GM23338 (cell line): Measurements from ENCODE around the gene ITPR2. TPM values are rescaled to one million over a fixed set of nuclear protein-coding genes. Genes with fewer than 3 reads are reported as not detected.

Source experiments
- ATAC-seq: fragments of 200-7000 bp; cut with Tn5 transposase; 3 replicates; pipeline ENCODE4 v1.9.1; 2020
- DNase-seq: peaks from one replicate; pipeline ENCODE4 v3.0.0-alpha.2; 2015; ENCODE audit warnings: low spot score
- H2AFZ ChIP-seq: fragments of 200-600 bp; sonication (generic); 2 replicates; pipeline ENCODE4 v1.8.0; 2016; ENCODE audit warnings: antibody characterized with exemption, mild to moderate bottlenecking, moderate library complexity
- H3F3A ChIP-seq: fragments of 200-600 bp; sonication (generic); replicated peaks from 2 replicates; pipeline ENCODE4 v1.8.0; 2017; ENCODE audit warnings: antibody characterized with exemption, mixed run types, low read depth
- H3K27ac ChIP-seq: fragments of 200-600 bp; sonication (generic); 2 replicates; pipeline ENCODE4 v1.6.1; 2016; ENCODE audit warnings: low read depth
- H3K27me3 ChIP-seq: fragments of 200-600 bp; sonication (generic); 2 replicates; pipeline ENCODE4 v1.8.0; 2016; ENCODE audit warnings: mild to moderate bottlenecking, mixed run types, moderate library complexity; ENCODE audit not compliant: insufficient read depth
- H3K36me3 ChIP-seq: fragments of 200-600 bp; sonication (generic); 2 replicates; pipeline ENCODE4 v1.8.0; 2016; ENCODE audit warnings: mild to moderate bottlenecking; ENCODE audit not compliant: insufficient read depth
- H3K4me1 ChIP-seq: fragments of 200-600 bp; sonication (generic); 2 replicates; pipeline ENCODE4 v1.8.0; 2016; ENCODE audit warnings: mild to moderate bottlenecking, moderate library complexity; ENCODE audit not compliant: insufficient read depth
- H3K4me2 ChIP-seq: fragments of 200-600 bp; sonication (generic); 2 replicates; pipeline ENCODE4 v1.7.1; 2017; ENCODE audit warnings: mixed run types
- H3K4me3 ChIP-seq: fragments of 200-600 bp; sonication (generic); 2 replicates; pipeline ENCODE4 v1.6.1; 2016; ENCODE audit warnings: mixed run types
- H3K79me2 ChIP-seq: fragments of 200-600 bp; sonication (generic); replicated peaks from 2 replicates; pipeline ENCODE4 v1.8.0; 2017; ENCODE audit warnings: mild to moderate bottlenecking; ENCODE audit not compliant: insufficient read depth
- H3K9me2 ChIP-seq: fragments of 200-600 bp; sonication (generic); 2 replicates; pipeline ENCODE4 v1.8.0; 2017; ENCODE audit not compliant: insufficient read depth
- H4K20me1 ChIP-seq: fragments of 200-600 bp; sonication (generic); replicated peaks from 2 replicates; pipeline ENCODE4 v1.8.0; 2017; ENCODE audit warnings: mild to moderate bottlenecking; ENCODE audit not compliant: insufficient read depth
- H3K27ac Mint-ChIP-seq: 2 replicates; pipeline ENCODE4 v1.8.0; 2020; ENCODE audit warnings: inconsistent platforms, mild to moderate bottlenecking, moderate library complexity, mixed read lengths
- H3K27me3 Mint-ChIP-seq: 3 replicates; pipeline ENCODE4 v1.8.0; 2022; ENCODE audit warnings: low read depth, mild to moderate bottlenecking, moderate library complexity, mixed read lengths, inconsistent platforms; ENCODE audit not compliant: insufficient read depth, poor library complexity
- H3K36me3 Mint-ChIP-seq: 3 replicates; pipeline ENCODE4 v1.8.0; 2021; ENCODE audit warnings: low read depth, mild to moderate bottlenecking, inconsistent platforms, moderate library complexity, mixed read lengths
- H3K4me1 Mint-ChIP-seq: 3 replicates; pipeline ENCODE4 v1.8.0; 2020; ENCODE audit warnings: mild to moderate bottlenecking, inconsistent platforms, mixed read lengths
- H3K4me3 Mint-ChIP-seq: 3 replicates; pipeline ENCODE4 v1.8.0; 2021; ENCODE audit warnings: moderate library complexity, mild to moderate bottlenecking, inconsistent platforms, mixed read lengths
- H3K9me3 Mint-ChIP-seq: 3 replicates; pipeline ENCODE4 v1.8.0; 2020; ENCODE audit warnings: moderate library complexity, mild to moderate bottlenecking, inconsistent platforms, mixed read lengths
- CREB1 ChIP-seq: fragments of 250-450 bp; sonication (Bioruptor Pico); IDR thresholded peaks from 2 replicates; pipeline ENCODE4 v1.5.0; 2020; ENCODE audit warnings: low read depth, mild to moderate bottlenecking, moderate library complexity
- EZH2 ChIP-seq: fragments of 200-600 bp; sonication (generic); IDR thresholded peaks from one replicate; pipeline ENCODE4 v1.8.0; 2017; ENCODE audit warnings: antibody characterized with exemption, mild to moderate bottlenecking, low read depth; ENCODE audit not compliant: unreplicated experiment
- EZH2phosphoT487 ChIP-seq: fragments of 200-600 bp; sonication (generic); IDR thresholded peaks from one replicate; pipeline ENCODE4 v1.8.1; 2018; ENCODE audit warnings: antibody characterized with exemption; ENCODE audit not compliant: unreplicated experiment
- JUNB ChIP-seq: IDR thresholded peaks from one replicate; pipeline ENCODE4 v1.6.1; 2016; ENCODE audit warnings: antibody characterized with exemption; ENCODE audit not compliant: unreplicated experiment
- NANOG ChIP-seq: IDR thresholded peaks from 2 replicates; pipeline ENCODE4 v1.6.1; 2016; ENCODE audit warnings: antibody characterized with exemption, borderline replicate concordance
- POLR2AphosphoS5 ChIP-seq: IDR thresholded peaks from 2 replicates; pipeline ENCODE4 v1.6.1; 2016; ENCODE audit warnings: antibody characterized with exemption, low read depth
- STAT1 ChIP-seq: IDR thresholded peaks from one replicate; pipeline ENCODE4 v1.6.1; 2016; ENCODE audit warnings: antibody characterized with exemption; ENCODE audit not compliant: unreplicated experiment
- ZNF114 ChIP-seq: fragments of 250-450 bp; sonication (Bioruptor Pico); IDR thresholded peaks from 2 replicates; pipeline ENCODE4 v1.5.0; 2020; ENCODE audit warnings: mild to moderate bottlenecking, moderate library complexity
- ZNF331 ChIP-seq: fragments of 250-450 bp; sonication (Bioruptor Pico); IDR thresholded peaks from 2 replicates; pipeline ENCODE4 v1.5.0; 2020; ENCODE audit warnings: low read depth, mild to moderate bottlenecking, moderate library complexity
- polyA plus RNA-seq: library from polyadenylated mRNA; unstranded; fragments of >200 nt; fragmentation: Nextera tagmentation; extraction: Ambion mirVana; gene quantifications from 2 replicates; pipeline ENCODE4 v1.2.1, GENCODE V29; 2016
- total RNA-seq: library from RNA; depleted of rRNA; stranded (reverse); fragments of >200 nt; shearing (Covaris generic); gene quantifications from 2 replicates; pipeline ENCODE4 v1.2.3, GENCODE V29; 2014
- TF ChIP-seq, protein P1 (sequence below): IDR thresholded peaks from 2 replicates; pipeline ENCODE4 v1.6.1; 2016; ENCODE audit warnings: antibody characterized with exemption
- TF ChIP-seq, protein P2 (sequence below), 2 experiments: fragments of 200-600 bp in 1 of 2; sonication (generic) in 1 of 2; conservative IDR thresholded peaks; 2 replicates each; pipeline versions ENCODE4 v1.5.1 to v1.6.1; 2016 to 2017; ENCODE audit warnings: antibody characterized with exemption in 2 of 2, low read depth in 2 of 2, mild to moderate bottlenecking in 2 of 2, moderate library complexity in 1 of 2
- TF ChIP-seq, protein P3 (sequence below): IDR thresholded peaks from one replicate; pipeline ENCODE4 v1.6.1; 2018; ENCODE audit warnings: antibody characterized with exemption; ENCODE audit not compliant: unreplicated experiment
- TF ChIP-seq, protein P4 (sequence below): fragments of 250-450 bp; sonication (Bioruptor Pico); IDR thresholded peaks from 2 replicates; pipeline ENCODE4 v1.5.0; 2020; ENCODE audit warnings: mild to moderate bottlenecking, moderate library complexity

The ITPR2 gene
- total and polyA plus RNA-seq, 2 experiments from 2014 or later: 44.5 to 65.2 TPM

DNA sequence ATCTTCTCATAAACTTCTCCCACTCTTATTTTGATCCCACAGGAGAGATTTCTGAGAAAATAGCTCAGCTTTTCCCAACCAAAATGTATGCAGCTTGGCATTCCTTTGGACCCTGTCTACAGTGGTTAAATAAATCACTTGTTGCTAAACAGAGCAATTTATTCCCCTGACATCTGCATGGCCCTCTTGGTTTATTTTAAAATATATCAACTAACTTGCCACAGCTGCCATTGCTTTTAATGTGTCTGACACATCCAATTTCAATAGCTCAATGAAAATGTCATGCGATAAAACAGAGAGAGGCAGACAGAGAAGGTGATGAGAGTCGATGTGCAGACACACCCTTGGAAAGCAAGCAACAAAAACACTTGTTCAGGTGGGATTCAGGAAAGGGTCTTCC lies 509.3 kb downstream of the ITPR2 start:
- H3F3A ChIP-seq: no peaks in the 10 kb centered on the region
- no peaks in the 10 kb centered on the region for H3K36me3 Mint-ChIP-seq
- no peak for TF ChIP-seq ZNF331 (CRISPR knock-in tag)
- no peak for TF ChIP-seq NANOG
- TF ChIP-seq, protein P1, sequence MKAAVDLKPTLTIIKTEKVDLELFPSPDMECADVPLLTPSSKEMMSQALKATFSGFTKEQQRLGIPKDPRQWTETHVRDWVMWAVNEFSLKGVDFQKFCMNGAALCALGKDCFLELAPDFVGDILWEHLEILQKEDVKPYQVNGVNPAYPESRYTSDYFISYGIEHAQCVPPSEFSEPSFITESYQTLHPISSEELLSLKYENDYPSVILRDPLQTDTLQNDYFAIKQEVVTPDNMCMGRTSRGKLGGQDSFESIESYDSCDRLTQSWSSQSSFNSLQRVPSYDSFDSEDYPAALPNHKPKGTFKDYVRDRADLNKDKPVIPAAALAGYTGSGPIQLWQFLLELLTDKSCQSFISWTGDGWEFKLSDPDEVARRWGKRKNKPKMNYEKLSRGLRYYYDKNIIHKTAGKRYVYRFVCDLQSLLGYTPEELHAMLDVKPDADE: no peak
- TF ChIP-seq EZH2: no peak
- TF ChIP-seq, protein P2, sequence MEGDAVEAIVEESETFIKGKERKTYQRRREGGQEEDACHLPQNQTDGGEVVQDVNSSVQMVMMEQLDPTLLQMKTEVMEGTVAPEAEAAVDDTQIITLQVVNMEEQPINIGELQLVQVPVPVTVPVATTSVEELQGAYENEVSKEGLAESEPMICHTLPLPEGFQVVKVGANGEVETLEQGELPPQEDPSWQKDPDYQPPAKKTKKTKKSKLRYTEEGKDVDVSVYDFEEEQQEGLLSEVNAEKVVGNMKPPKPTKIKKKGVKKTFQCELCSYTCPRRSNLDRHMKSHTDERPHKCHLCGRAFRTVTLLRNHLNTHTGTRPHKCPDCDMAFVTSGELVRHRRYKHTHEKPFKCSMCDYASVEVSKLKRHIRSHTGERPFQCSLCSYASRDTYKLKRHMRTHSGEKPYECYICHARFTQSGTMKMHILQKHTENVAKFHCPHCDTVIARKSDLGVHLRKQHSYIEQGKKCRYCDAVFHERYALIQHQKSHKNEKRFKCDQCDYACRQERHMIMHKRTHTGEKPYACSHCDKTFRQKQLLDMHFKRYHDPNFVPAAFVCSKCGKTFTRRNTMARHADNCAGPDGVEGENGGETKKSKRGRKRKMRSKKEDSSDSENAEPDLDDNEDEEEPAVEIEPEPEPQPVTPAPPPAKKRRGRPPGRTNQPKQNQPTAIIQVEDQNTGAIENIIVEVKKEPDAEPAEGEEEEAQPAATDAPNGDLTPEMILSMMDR (conservative IDR thresholded peaks at IDR 0.05; ENCODE audit: low read depth in 2 of 2): no peak
- TF ChIP-seq EZH2phosphoT487: no peak
- TF ChIP-seq, protein P3, sequence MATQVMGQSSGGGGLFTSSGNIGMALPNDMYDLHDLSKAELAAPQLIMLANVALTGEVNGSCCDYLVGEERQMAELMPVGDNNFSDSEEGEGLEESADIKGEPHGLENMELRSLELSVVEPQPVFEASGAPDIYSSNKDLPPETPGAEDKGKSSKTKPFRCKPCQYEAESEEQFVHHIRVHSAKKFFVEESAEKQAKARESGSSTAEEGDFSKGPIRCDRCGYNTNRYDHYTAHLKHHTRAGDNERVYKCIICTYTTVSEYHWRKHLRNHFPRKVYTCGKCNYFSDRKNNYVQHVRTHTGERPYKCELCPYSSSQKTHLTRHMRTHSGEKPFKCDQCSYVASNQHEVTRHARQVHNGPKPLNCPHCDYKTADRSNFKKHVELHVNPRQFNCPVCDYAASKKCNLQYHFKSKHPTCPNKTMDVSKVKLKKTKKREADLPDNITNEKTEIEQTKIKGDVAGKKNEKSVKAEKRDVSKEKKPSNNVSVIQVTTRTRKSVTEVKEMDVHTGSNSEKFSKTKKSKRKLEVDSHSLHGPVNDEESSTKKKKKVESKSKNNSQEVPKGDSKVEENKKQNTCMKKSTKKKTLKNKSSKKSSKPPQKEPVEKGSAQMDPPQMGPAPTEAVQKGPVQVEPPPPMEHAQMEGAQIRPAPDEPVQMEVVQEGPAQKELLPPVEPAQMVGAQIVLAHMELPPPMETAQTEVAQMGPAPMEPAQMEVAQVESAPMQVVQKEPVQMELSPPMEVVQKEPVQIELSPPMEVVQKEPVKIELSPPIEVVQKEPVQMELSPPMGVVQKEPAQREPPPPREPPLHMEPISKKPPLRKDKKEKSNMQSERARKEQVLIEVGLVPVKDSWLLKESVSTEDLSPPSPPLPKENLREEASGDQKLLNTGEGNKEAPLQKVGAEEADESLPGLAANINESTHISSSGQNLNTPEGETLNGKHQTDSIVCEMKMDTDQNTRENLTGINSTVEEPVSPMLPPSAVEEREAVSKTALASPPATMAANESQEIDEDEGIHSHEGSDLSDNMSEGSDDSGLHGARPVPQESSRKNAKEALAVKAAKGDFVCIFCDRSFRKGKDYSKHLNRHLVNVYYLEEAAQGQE: no peak
- TF ChIP-seq JUNB: no peak
- no peak for TF ChIP-seq CREB1 (CRISPR knock-in tag)
- TF ChIP-seq, protein P4, sequence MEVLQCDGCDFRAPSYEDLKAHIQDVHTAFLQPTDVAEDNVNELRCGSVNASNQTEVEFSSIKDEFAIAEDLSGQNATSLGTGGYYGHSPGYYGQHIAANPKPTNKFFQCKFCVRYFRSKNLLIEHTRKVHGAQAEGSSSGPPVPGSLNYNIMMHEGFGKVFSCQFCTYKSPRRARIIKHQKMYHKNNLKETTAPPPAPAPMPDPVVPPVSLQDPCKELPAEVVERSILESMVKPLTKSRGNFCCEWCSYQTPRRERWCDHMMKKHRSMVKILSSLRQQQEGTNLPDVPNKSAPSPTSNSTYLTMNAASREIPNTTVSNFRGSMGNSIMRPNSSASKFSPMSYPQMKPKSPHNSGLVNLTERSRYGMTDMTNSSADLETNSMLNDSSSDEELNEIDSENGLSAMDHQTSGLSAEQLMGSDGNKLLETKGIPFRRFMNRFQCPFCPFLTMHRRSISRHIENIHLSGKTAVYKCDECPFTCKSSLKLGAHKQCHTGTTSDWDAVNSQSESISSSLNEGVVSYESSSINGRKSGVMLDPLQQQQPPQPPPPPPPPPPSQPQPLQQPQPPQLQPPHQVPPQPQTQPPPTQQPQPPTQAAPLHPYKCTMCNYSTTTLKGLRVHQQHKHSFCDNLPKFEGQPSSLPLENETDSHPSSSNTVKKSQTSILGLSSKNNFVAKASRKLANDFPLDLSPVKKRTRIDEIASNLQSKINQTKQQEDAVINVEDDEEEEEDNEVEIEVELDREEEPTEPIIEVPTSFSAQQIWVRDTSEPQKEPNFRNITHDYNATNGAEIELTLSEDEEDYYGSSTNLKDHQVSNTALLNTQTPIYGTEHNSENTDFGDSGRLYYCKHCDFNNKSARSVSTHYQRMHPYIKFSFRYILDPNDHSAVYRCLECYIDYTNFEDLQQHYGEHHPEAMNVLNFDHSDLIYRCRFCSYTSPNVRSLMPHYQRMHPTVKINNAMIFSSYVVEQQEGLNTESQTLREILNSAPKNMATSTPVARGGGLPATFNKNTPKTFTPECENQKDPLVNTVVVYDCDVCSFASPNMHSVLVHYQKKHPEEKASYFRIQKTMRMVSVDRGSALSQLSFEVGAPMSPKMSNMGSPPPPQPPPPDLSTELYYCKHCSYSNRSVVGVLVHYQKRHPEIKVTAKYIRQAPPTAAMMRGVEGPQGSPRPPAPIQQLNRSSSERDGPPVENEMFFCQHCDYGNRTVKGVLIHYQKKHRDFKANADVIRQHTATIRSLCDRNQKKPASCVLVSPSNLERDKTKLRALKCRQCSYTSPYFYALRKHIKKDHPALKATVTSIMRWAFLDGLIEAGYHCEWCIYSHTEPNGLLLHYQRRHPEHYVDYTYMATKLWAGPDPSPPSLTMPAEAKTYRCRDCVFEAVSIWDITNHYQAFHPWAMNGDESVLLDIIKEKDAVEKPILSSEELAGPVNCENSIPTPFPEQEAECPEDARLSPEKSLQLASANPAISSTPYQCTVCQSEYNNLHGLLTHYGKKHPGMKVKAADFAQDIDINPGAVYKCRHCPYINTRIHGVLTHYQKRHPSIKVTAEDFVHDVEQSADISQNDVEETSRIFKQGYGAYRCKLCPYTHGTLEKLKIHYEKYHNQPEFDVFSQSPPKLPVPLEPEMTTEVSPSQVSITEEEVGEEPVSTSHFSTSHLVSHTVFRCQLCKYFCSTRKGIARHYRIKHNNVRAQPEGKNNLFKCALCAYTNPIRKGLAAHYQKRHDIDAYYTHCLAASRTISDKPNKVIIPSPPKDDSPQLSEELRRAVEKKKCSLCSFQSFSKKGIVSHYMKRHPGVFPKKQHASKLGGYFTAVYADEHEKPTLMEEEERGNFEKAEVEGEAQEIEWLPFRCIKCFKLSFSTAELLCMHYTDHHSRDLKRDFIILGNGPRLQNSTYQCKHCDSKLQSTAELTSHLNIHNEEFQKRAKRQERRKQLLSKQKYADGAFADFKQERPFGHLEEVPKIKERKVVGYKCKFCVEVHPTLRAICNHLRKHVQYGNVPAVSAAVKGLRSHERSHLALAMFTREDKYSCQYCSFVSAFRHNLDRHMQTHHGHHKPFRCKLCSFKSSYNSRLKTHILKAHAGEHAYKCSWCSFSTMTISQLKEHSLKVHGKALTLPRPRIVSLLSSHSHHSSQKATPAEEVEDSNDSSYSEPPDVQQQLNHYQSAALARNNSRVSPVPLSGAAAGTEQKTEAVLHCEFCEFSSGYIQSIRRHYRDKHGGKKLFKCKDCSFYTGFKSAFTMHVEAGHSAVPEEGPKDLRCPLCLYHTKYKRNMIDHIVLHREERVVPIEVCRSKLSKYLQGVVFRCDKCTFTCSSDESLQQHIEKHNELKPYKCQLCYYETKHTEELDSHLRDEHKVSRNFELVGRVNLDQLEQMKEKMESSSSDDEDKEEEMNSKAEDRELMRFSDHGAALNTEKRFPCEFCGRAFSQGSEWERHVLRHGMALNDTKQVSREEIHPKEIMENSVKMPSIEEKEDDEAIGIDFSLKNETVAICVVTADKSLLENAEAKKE (CRISPR knock-in tag): no peak
- no peak for TF ChIP-seq ZNF114
- no peak for TF ChIP-seq STAT1
- TF ChIP-seq POLR2AphosphoS5: no peak
- H3K4me1 Mint-ChIP-seq: peaks cover 8% of the 10 kb centered on the region; the same call in 2 of the 3 replicates
- no peak for DNase-seq
- no peaks in the 10 kb centered on the region for H3K27me3 Mint-ChIP-seq
- H3K4me3 Mint-ChIP-seq: no peak overlapping the region
- H3K9me3 Mint-ChIP-seq: no peaks in the 10 kb centered on the region
- no peaks in the 10 kb centered on the region for H3K79me2 ChIP-seq
- no peaks in the 10 kb centered on the region for H3K36me3 ChIP-seq
- no peak overlapping the region for H3K27ac ChIP-seq
- peaks cover 5% of the 10 kb centered on the region; the same call in 1 of the 2 replicates for H3K4me1 ChIP-seq
- H4K20me1 ChIP-seq: no peaks in the 10 kb centered on the region
- 0 out of 2 replicates have a peak, but pooled peaks cover 3% of the 10 kb centered on the region for H3K9me2 ChIP-seq
- H3K4me3 ChIP-seq: no peak overlapping the region
- no peak for ATAC-seq
- H2AFZ ChIP-seq: no peak overlapping the region
- H3K27ac Mint-ChIP-seq: no peak overlapping the region
- H3K27me3 ChIP-seq: no peaks in the 10 kb centered on the region
- no peak overlapping the region for H3K4me2 ChIP-seq
